Measurements from ENCODE around the gene CGNL1. TPM values are rescaled to one million over a fixed set of nuclear protein-coding genes. Genes with fewer than 3 reads are reported as not detected.

The CGNL1 gene
- total RNA-seq, 1 donor: under 0.01 TPM

DNA sequence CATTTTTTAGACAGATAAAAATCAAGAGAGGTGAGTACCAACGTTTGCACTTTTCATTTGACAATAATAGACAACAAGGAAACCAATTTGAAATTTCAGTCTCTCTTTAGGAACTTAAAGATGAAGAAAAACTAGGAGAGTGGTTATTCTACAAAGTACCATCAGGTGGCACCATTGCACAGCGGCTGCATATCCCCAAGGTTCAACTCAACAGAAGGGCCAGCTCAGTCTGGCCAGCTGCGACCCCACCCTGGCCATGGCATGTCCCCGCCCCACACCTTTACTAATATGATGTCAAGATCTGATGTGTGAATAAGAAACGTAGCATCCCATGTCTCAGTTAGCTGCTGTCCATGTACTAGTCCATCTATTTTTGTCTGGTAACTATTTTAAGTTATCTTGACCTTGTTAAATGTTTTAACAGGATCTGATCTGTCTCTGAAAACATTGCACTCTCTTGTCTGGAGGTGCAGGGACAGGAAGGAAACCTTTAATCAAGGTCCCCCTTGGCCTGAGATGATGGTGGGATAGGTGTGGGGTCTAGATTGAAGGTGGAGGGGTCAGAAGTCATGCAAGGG lies 35.5 kb upstream of the CGNL1 start:
- no peaks in the 10 kb centered on the region for H3K9me3 ChIP-seq (ENCODE audit: low read depth, low read length)

DNA sequence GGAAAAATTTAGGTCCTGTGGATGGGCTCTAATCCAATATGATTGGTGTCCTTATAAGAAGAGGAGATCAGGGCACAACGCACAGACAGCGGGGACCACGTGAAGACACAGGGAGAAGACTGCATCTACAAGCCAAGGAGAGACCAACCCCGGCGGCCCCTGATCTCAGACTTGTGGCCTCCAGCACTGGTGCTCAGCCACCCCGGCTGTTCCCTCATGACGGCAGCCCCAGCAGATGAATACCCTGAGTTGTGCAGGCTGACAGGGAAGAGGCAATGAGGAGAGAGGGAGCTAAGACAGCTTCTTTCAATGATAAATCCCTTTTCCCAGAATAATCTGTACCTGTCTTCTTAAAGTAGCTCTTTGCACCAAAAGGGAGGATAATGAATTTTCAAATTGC lies 33.3 kb upstream of the CGNL1 start:
- H3K27me3 ChIP-seq (ENCODE audit: insufficient read depth, low read length): no peaks in the 10 kb centered on the region
- H3K4me3 ChIP-seq (ENCODE audit: low read length): no peak overlapping the region
- H3K9me3 ChIP-seq (ENCODE audit: low read depth, low read length): no peaks in the 10 kb centered on the region
- H3K4me1 ChIP-seq (ENCODE audit: insufficient read depth, low read length): no peaks in the 10 kb centered on the region

More for the DNA sequence above, 35.5 kb upstream of the CGNL1 start:
- no peak overlapping the region for H3K4me3 ChIP-seq (ENCODE audit: low read length)
- no peaks in the 10 kb centered on the region for H3K27me3 ChIP-seq (ENCODE audit: insufficient read depth, low read length)
- H3K4me1 ChIP-seq (ENCODE audit: insufficient read depth, low read length): no peaks in the 10 kb centered on the region

DNA sequence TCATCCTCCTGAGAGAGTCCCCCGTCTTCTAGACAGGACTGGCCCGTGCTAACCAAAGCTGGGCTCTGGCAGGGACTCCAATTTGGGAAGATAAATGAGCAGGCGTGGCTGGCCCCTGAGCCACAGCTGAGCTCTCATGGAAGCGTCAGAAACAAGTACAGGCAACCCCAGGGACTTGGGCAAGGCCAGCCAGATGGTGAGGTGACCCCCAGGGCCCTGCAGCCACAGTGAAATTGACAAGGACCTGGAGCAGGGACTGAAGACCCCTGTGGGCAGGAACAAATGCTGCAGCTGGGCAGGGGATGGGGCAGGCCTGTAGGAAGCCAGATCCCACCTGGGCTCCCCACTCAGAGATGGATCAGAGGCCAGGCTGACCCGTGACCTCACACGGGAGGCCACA lies 32.8 kb upstream of the CGNL1 start:
- Histone ChIP-seq H3K4me1 (ENCODE audit: insufficient read depth, low read length) (no peaks in the 10 kb centered on the region), H3K9me3 (ENCODE audit: low read depth, low read length) (no peaks in the 10 kb centered on the region), H3K4me3 (ENCODE audit: low read length) (no peak overlapping the region)

DNA sequence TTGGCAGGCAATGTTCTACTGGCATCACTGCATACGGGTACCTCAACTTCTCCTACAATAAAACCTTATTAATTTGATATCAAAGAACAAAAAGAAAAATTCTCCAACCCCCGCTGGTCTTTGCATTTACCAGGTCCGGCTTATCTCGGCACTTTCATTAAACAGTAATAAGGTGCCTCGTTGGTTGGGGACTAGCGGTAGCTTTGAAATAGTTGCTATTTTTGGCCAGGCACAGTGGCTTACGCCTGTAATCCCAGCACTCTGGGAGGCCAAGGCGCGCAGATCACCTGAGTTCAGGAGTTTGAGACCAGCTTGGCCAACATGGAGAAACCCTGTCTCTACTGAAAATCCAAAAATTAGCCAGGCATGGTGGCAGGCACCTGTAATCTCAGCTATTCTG lies 32.0 kb upstream of the CGNL1 start:
- Histone ChIP-seq H3K4me3 (ENCODE audit: low read length) (no peak overlapping the region), H3K27me3 (ENCODE audit: insufficient read depth, low read length) (no peaks in the 10 kb centered on the region), H3K9me3 (ENCODE audit: low read depth, low read length) (no peaks in the 10 kb centered on the region), H3K4me1 (ENCODE audit: insufficient read depth, low read length) (no peaks in the 10 kb centered on the region)

More for the DNA sequence above, 32.8 kb upstream of the CGNL1 start:
- no peaks in the 10 kb centered on the region for H3K27me3 ChIP-seq (ENCODE audit: insufficient read depth, low read length)

DNA sequence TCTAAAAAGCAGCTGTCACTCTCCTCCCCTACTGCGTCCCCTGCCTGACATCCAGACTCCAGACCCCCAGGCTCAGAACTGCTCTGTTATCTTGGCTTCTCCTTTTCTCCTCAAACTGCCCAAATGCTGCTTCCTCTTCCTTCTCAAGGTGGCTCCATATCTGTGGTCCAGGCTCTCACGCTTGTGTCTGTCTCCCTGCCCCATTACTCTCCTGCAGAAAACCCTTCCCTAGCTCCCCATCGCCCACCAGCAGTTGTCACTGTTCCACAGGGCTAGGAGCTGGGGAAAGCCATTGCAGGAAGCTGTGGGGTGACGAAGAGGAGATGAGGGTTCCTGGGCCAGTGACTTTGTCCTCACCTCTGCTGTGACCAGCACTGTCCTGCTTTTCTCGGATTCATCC lies 30.7 kb upstream of the CGNL1 start:
- H3K27me3 ChIP-seq (ENCODE audit: insufficient read depth, low read length): no peaks in the 10 kb centered on the region
- H3K4me3 ChIP-seq (ENCODE audit: low read length): no peak overlapping the region
- no peaks in the 10 kb centered on the region for H3K4me1 ChIP-seq (ENCODE audit: insufficient read depth, low read length)
- H3K9me3 ChIP-seq (ENCODE audit: low read depth, low read length): no peaks in the 10 kb centered on the region

DNA sequence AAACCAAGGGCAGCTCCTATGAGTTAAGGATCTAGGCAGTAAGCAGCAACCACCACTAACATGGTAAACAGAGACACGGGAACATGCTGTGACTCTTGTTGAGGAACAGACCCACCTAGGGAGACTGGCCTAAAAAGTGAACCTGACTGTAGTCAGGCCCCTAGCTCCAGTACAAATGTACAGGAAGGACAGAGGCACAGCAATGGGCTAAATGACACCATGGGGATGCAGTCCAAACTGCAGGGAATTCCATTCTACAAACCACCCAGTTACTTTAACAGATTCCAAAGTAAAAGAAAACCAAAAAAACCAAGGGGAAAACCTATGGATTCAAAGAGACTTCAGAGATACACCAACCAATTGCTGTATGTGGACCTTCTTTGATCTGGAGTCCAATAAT lies 28.2 kb upstream of the CGNL1 start:
- no peaks in the 10 kb centered on the region for H3K9me3 ChIP-seq (ENCODE audit: low read depth, low read length)
- H3K27me3 ChIP-seq (ENCODE audit: insufficient read depth, low read length): no peaks in the 10 kb centered on the region
- no peak overlapping the region for H3K4me3 ChIP-seq (ENCODE audit: low read length)
- H3K4me1 ChIP-seq (ENCODE audit: insufficient read depth, low read length): no peaks in the 10 kb centered on the region

DNA sequence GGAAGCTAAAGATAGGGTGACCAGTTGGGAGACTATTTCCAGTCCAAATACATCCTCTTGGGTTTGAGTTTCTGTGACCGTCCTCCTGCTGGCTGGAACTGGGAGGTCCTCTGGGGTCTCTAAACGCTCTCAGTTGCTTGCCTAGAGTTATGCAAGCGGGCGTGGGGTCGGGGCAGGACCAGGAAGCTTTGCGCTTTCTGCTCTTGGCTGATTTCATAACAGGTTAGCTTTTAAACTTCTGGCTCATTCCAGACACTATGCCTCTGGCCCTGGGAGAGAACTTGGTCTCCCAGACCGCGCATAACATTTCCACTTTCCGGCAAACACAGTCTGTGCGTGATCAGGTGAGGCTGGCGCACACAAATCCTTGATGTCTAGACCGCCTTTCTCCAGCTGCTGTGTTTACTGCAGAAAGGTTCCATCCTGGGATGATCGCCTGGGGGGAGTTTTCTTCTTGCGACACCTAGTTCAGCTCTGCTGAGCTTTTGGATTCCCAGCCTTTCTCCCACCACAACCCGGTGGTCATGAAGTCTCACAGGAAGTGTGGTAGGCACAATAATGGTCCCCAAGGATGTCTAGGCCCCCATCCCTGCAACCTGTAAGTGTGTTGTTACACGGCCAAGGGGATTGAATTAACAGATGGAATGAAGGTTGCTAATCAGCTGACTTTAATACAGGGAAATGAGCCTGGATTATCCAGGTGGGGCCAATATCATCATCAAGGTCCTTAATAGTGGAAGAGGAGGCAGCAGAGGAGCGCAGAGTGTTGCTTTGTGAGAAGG lies 23.6 kb upstream of the CGNL1 start:
- Histone ChIP-seq H3K9me3 (ENCODE audit: low read depth, low read length) (no peaks in the 10 kb centered on the region), H3K4me3 (ENCODE audit: low read length) (no peak overlapping the region), H3K27me3 (ENCODE audit: insufficient read depth, low read length) (no peaks in the 10 kb centered on the region), H3K4me1 (ENCODE audit: insufficient read depth, low read length) (no peaks in the 10 kb centered on the region)

DNA sequence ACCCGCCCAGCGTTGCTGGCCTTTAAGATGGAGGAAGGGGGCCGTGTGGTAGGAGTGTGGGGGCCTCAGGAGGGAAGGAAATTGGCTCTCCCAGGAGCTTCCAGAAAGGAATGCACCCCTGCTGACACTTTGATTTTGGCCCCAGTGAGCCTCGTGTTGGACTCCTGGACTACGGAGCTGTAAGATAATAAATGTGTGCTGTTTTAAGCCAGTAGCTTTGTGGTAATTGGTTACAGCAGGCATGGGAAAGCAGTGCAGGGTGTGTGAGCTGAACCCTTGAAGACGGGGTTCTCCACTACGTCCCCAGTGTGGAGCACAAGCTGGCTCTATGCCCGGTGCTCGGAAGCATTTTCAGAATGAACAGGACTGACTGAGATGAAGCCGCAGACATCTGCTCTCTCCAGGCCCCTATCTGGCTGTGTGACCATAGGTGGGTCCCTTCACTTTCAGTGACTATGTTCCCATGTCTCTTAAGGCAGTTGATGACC lies 22.9 kb upstream of the CGNL1 start:
- Histone ChIP-seq H3K27me3 (ENCODE audit: insufficient read depth, low read length) (no peaks in the 10 kb centered on the region), H3K4me3 (ENCODE audit: low read length) (no peak overlapping the region), H3K9me3 (ENCODE audit: low read depth, low read length) (no peaks in the 10 kb centered on the region), H3K4me1 (ENCODE audit: insufficient read depth, low read length) (no peaks in the 10 kb centered on the region)

DNA sequence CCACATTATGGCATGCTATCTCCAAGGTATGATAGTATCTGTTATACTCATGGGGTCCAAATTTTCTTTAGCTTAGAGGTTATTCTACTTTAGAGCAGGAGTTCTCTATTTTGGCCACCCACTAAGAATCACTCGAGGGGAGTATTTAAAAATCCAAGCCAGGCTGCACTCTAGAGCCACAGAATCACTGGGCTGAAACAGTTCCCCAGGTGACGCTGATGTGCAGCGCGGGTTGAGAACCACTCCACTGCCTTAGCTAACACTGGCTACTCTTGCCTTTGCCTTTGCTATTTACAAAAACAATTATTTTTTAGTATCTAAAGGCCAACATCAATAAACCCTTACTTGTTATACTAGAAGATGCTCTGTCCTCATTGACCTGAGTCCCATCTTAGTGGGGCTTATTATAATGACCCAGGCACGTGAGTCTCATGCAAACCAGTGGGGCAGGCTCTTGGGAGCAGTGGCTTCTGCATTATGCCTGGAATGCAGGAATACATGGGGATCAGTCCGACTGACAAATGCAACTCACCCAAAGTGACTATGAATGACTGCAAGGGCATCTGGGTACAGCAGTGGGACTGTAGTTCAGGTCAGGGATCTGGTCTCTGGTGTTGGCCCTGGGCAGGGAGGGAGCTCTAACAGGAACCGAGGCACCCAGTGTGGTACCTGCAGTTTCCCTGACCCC lies 21.7 kb upstream of the CGNL1 start:
- H3K27me3 ChIP-seq (ENCODE audit: insufficient read depth, low read length): no peaks in the 10 kb centered on the region
- no peak overlapping the region for H3K4me3 ChIP-seq (ENCODE audit: low read length)
- H3K9me3 ChIP-seq (ENCODE audit: low read depth, low read length): no peaks in the 10 kb centered on the region
- H3K4me1 ChIP-seq (ENCODE audit: insufficient read depth, low read length): no peaks in the 10 kb centered on the region

DNA sequence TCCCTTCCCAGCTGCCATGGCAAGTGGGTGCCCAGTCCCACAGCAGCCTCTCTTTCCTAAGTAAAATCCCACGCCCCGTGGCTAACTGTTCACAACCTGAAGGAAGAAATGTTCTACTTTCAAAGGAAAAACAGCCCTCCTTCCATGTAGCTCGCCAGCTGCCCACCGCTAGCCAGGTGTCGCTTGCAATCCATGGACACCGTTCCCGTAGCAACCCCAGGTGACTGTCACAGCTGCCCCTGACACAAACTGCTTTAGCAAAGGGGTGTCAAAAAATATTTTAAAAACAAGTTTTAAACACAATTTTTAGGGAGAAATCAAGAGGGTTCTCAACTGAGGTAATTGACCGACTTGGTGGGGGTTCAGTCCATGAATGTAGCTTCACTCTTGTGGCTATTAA lies 21.0 kb upstream of the CGNL1 start:
- no peaks in the 10 kb centered on the region for H3K27me3 ChIP-seq (ENCODE audit: insufficient read depth, low read length)
- no peaks in the 10 kb centered on the region for H3K4me1 ChIP-seq (ENCODE audit: insufficient read depth, low read length)
- H3K4me3 ChIP-seq (ENCODE audit: low read length): no peak overlapping the region

DNA sequence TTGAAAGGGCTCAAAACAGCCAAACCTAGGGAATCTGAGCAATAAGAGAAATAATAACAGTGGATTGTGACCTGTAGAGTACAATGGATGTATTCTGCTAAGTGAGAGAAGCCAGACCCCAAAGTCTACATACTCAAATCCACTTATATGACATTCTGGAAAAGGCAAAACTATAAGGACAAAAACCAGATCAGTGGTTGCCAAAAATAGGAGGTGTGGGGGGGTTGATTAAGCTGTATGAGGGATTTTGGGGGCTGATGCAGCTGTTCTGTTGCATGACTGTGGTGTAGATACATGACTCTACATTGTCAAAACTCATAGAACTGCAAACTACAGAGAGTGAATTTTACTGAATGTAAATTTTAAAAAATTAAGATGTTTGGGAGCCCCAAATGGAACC lies 20.1 kb upstream of the CGNL1 start:
- H3K27me3 ChIP-seq (ENCODE audit: insufficient read depth, low read length): no peaks in the 10 kb centered on the region
- no peaks in the 10 kb centered on the region for H3K4me1 ChIP-seq (ENCODE audit: insufficient read depth, low read length)
- no peaks in the 10 kb centered on the region for H3K9me3 ChIP-seq (ENCODE audit: low read depth, low read length)
- H3K4me3 ChIP-seq (ENCODE audit: low read length): no peak overlapping the region

More for the DNA sequence above, 21.0 kb upstream of the CGNL1 start:
- H3K9me3 ChIP-seq (ENCODE audit: low read depth, low read length): no peaks in the 10 kb centered on the region

DNA sequence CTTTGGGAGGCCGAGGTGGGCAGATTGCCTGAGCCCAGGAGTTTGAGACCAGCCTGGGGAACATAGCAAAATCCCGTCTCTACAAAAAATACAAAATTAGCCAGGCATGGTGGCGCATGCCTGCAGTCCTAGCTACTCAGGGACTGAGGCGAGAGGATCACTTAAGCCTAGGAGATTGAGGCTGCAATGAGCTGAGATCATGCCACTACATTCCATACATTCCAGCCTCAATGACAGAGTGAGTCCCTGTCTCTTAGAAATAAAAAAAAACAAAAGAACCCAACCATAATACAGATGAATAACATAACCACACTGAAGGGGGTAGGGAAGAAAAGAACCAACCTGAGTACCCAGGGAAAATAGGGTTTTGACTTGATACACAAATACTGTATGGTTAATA lies 19.7 kb upstream of the CGNL1 start:
- no peaks in the 10 kb centered on the region for H3K9me3 ChIP-seq (ENCODE audit: low read depth, low read length)

DNA sequence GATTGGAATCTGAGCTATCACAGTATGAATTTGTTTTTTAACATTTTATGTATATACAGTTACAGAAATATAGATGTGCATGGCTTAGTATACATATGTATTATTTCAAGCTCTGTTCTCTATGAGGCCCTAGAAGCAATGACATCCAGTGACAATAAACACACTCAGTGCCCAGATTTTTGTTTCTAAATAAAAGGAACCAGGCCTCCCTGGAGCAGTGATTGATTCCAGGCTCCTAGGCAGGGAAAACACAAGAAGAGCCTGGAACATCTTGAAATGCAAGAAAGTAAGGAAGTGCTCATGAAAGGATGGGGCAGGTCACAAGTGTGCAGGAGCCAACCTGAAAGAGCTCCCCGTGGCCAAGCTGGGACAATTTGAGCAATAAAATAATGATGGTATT lies 18.5 kb upstream of the CGNL1 start:
- H3K27me3 ChIP-seq (ENCODE audit: insufficient read depth, low read length): no peaks in the 10 kb centered on the region
- H3K4me1 ChIP-seq (ENCODE audit: insufficient read depth, low read length): no peaks in the 10 kb centered on the region
- H3K4me3 ChIP-seq (ENCODE audit: low read length): no peak overlapping the region
- no peaks in the 10 kb centered on the region for H3K9me3 ChIP-seq (ENCODE audit: low read depth, low read length)

More for the DNA sequence above, 19.7 kb upstream of the CGNL1 start:
- no peaks in the 10 kb centered on the region for H3K4me1 ChIP-seq (ENCODE audit: insufficient read depth, low read length)
- no peaks in the 10 kb centered on the region for H3K27me3 ChIP-seq (ENCODE audit: insufficient read depth, low read length)
- H3K4me3 ChIP-seq (ENCODE audit: low read length): no peak overlapping the region

DNA sequence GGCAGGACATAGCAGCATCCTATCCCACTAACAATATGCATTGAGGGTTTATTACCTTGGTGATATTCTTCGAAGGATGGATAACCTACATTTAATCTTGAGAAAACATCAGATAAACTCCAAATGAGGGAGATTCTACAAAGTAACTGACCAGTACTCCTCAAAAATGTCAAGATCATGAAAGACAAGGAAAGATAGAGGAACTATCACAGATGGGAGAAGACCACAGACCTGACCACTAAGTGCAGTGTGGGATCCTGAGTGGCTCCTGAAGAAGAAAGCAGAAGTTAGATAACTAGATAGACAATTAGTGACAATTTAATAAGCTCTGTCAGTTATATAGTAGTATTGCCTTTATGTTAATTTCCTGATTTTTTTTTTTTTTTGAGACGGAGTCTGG lies 17.7 kb upstream of the CGNL1 start:
- no peaks in the 10 kb centered on the region for H3K9me3 ChIP-seq (ENCODE audit: low read depth, low read length)
- H3K4me1 ChIP-seq (ENCODE audit: insufficient read depth, low read length): no peaks in the 10 kb centered on the region
- no peaks in the 10 kb centered on the region for H3K27me3 ChIP-seq (ENCODE audit: insufficient read depth, low read length)
- H3K4me3 ChIP-seq (ENCODE audit: low read length): no peak overlapping the region

DNA sequence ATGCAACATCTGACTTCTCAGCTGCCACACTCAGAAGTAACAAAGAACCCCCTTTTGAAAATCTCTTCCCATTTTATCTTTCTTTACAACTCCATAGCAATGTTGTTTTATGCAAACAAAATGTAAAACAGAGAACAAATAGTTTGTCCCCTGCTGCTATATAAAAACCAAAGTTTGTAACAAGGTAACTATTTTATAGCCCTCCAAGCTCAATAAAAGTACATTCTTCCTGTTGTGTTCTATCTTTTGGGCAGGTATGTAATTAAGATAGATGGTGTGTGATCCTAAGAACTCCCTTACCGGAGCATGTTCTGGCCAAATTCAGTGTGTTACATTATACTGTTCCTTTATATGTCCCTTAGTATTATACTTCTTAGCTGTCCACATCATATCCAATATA lies 12.6 kb upstream of the CGNL1 start:
- H3K4me1 ChIP-seq (ENCODE audit: insufficient read depth, low read length): peaks cover 14% of the 10 kb centered on the region
- H3K9me3 ChIP-seq (ENCODE audit: low read depth, low read length): no peaks in the 10 kb centered on the region
- H3K4me3 ChIP-seq (ENCODE audit: low read length): no peak overlapping the region
- no peaks in the 10 kb centered on the region for H3K27me3 ChIP-seq (ENCODE audit: insufficient read depth, low read length)

All from mononuclear cell (primary cell).